Stromal cell of bone marrow (primary cell): ENCODE measurements around the gene RRH.
"Not testable (repeated sequence)": the region's sequence is repeated elsewhere in the genome, so short reads cannot be mapped to it uniquely, and the experiment has no call there.

Experiments
- DNase-seq: peaks from one replicate; pipeline ENCODE4 v3.0.0-alpha.2; 2012; ENCODE audit warnings: low read depth

The RRH gene, protein sequence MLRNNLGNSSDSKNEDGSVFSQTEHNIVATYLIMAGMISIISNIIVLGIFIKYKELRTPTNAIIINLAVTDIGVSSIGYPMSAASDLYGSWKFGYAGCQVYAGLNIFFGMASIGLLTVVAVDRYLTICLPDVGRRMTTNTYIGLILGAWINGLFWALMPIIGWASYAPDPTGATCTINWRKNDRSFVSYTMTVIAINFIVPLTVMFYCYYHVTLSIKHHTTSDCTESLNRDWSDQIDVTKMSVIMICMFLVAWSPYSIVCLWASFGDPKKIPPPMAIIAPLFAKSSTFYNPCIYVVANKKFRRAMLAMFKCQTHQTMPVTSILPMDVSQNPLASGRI

DNA sequence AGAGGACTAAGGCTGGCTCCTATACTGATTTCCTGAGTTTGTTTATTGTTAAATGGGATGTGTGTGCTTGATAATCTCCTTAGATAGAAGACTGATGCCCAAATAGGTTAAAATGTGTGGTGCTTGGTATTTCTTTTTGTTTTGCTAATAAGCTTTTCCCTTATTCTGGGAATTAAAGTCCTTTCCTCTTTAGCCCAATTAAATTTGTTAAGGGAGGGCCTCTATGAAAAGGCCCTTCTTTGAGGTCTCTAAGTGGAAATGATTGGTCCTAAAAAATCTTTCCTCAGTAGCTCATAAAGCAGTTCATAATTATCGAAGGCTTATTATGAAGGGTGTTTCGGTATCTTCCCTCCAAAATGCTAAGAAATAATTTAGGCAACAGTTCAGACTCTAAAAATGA lies at the start of gene RRH:
Gene RRH (plus strand): TSS at position 301 of the 400 bp plus-strand sequence. CDS start 56 bp downstream, at position 357.
- no peak for DNase-seq

DNA sequence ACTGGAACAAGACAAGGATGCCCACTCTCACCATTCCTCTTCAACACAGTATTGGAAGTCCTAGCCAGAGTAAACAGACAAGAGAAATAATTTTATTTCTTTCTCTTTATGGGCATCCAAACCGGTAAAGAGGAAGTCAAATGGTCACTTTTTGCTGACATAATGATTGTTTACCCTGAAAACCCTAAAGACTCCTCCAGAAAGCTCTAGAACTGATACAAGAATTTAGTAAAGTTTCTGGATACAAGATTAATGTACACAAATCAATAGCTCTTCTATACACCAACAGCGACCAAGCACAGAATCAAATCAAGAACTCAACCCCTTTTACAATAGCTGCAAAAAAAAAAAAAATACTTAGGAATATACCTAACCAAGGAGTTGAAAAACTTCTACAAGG lies 45.7 kb upstream of the RRH start:
- not testable (repeated sequence) for DNase-seq

DNA sequence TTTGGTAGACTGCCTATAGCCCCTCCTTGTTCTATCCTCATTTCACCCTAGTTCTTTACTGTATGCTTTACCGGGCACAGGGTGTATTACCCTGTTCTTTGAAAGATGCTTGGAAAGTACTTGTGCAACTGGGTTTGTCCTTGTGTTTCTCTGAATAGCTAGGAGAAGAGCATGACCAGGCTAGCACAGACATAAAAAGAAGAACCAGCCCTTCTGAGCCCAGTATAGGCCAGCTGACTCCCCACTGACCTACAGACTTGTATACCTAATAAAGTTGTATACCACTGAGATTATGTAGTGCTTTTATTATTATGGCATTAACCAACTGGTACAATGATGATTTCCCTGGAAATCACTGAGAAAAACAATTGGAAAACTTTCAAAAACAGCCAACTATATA lies 40.9 kb upstream of the RRH start:
- no peak for DNase-seq

DNA sequence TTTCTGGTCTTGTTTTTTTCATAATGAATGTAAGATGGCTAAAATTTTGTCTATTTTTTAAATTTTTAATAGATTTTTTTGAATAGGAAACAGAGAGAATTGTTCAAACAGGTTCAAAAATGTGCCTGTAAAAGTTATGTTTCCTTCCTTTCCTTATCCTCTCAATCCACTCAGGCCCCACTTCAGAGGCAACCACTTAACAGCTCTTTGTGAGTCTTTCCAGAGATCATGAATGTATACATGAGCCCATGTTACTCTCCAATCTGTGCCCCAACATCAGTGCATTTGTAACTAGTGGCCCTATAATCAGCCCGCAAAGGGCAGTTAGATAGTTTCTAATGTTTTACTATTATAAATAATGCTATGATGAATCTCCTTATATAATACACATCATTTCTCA lies 40.0 kb upstream of the RRH start:
- no peak for DNase-seq

DNA sequence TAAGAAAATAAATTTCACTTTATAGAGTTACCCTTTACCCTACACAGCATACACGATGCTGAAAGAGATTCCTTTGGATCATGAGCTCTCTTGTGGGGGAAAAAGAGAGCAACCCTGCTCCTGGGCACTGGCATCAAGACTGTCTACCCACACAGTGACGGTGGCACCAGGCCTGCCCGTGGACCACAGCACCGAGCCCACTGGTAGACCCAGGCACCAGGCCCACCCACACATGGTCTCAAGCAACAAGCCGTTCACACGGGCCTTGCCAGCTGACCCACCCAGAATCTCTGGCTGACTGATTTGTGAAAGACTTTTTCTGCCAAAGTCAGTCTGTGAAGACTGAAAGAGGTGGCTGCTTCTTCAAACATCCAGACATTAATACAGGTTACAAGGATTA lies 32.7 kb upstream of the RRH start:
- DNase-seq, result no peak

DNA sequence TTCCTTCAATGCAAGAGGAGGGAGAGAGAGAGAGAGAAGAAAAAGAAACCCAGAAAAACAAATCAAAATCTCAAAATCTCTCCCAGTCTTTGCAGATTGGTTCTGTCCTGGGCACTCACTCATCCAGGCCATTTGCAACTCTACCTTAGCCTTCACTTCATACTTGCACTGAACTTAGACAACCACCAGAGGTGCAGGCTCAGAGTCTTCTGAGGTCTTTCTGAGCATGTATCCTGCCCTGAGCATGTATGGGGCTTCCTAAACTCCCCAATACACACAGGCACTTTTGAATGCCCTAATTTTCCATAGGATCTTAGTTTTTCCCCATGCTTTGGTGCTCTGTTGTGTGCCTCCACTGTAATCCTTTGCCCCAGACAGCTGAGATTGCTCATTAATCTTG lies 28.9 kb upstream of the RRH start:
- no peak for DNase-seq

DNA sequence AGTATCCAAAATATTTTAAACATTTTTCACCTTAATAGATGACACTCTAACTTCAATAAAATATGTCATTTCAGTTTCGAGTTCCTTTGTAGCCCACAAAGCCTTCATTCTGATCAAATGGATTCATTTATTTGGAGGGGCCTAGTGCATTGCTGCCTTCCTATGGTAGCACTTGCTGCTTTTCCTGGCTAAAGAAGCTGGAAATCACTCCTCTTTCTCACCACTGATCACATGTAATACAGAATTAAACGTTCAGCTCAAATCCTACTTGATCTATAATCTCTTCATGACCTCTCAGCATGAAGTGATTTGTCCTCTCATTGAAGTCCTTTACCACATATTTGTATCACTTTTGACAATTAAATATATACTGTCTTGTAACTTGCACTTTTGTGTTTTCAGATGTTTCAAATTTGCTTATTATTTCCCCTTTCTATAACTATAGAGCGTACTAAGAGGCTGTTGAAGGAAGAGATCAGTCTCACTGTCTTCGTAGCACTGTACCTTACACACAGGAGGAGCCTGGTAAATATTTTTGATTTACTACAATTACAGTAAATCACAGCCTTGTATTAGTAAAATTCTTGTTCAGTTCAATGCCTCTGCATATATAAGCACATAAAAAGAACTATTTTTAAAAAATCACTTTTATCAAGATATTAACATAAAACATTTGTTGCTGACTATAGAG lies 26.5 kb upstream of the RRH start:
- DNase-seq, result no peak

DNA sequence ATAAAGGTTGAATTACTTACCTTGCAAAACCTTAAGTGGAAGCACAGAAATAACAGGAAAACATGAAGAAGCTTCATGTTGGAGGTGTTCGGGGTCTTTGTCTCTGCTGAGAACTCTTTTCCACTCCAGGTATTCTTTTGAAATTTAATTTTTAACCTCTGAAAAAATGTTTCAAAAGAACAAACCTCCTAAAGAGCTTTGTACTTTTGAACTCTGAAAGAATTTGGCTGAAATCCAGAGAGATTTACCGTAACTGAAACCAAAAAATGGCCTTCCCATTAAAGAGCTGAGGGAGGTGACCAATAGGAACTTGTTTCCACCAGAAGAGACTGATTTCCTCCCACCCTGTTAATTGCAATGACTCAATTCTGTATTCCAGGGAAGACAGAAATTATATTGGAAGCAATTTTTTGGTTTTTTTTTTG lies 25.9 kb upstream of the RRH start, which contains the start of gene CFI:
Gene CFI (minus strand): TSS at position 105 of the 425 bp plus-strand sequence. CDS start 28 bp downstream, at position 77.
- peak; percentile 78 for DNase-seq

DNA sequence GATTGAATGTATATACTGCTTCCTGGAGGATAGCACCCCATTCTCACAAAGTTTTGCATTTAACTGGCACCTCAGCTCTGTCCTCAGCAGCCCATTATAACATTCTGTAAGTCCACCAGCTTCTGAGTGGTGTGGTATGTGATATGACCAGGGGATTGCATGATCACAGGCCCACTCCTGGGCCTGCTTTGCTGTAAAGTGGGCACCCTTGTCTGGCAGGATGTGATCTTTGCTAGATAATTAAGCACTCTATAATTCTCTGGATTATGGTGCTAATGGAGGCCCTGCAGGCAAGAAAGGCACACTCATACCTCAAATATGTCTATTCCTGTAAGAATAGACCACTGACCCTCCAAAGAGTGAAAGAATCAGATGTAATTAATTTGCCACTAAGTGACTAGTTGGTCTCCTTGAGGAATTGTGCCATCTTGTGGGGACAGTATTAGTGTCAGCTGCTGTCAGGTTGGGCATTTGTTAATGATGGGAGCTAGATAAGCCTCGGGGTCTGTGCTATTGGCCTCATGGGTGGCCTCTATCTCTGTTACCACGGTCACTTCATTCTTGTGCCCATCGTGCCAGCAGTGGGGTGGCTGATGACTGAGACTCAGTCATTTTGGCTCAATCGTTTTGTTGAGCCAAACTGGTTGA lies 23.7 kb upstream of the RRH start:
- peak; percentile 37 for DNase-seq

DNA sequence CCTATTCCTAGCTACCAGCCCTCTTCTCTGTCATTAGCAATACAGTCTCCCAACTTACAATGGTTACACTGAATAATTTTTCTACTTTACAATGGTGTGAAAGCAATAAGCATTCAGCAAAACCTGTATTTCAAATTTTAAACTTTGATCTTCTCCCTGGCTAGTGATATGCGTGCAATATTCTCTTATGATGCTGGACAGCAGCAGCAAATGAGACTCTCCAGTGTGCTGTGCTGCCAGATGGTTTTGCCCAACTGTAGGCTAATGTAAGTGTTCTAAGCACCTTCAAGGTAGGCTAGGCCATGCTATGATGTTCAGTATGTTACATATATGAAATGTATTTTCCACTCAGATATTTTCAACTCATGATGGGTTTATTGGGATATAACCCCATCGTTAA lies 18.1 kb upstream of the RRH start:
- DNase-seq, result no peak

DNA sequence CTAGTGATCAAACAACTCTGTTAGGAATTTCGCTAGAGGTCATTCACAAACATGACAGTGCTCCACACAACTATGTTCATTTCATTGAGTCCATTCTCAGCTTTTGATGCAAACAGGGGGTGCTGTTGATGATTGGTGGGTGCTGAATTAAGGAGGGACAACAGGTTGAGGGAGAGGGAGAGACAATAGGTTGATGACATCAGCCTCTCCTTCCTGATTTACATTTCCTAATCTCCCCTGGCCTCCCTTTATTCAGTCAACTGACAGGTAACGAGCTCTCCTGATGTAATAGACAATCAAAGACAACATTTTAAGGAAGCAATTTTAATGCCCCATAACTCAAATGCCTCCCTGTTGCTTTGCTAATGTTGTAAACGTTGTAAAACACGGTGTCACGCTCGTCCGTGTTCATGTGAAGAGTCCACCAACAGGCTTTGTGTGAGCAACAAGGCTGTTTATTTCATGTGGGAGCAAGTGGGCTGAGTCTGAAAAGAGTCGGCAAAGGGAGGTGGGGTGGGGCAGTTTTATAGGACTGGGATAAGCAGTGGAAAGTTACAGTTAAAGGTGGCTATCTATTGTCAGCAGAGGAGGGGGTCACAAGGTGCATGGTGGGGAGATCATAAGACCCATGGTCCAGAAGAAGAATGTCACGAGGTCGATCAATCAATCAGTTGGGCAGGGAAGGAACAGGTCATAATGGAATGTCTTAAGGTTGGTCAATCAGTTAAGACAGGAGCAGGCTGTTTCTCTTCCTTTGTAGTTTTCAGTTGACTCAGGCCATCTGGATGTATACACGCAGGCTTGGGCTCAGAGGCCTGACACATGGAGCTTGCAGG lies 17.0 kb upstream of the RRH start:
- DNase-seq, result no peak

DNA sequence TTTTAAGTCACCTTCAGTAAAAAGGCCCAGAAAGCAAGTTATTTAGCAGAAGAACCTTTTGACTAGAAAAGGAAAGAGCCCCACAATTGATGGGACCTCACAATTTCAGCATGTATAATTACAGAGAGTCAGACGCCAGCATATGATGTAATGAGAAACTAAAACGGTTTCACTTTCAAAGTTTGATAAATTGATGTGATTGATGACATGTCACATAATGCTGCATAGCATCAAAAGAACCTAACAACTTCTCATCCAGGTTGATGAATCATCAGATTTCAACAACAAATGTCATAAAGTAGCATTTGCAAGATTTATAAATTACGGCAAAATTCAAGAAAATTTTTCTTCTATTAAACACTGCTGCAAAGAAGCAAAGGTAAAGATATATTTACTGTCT lies 16.1 kb upstream of the RRH start:
- DNase-seq, result no peak

DNA sequence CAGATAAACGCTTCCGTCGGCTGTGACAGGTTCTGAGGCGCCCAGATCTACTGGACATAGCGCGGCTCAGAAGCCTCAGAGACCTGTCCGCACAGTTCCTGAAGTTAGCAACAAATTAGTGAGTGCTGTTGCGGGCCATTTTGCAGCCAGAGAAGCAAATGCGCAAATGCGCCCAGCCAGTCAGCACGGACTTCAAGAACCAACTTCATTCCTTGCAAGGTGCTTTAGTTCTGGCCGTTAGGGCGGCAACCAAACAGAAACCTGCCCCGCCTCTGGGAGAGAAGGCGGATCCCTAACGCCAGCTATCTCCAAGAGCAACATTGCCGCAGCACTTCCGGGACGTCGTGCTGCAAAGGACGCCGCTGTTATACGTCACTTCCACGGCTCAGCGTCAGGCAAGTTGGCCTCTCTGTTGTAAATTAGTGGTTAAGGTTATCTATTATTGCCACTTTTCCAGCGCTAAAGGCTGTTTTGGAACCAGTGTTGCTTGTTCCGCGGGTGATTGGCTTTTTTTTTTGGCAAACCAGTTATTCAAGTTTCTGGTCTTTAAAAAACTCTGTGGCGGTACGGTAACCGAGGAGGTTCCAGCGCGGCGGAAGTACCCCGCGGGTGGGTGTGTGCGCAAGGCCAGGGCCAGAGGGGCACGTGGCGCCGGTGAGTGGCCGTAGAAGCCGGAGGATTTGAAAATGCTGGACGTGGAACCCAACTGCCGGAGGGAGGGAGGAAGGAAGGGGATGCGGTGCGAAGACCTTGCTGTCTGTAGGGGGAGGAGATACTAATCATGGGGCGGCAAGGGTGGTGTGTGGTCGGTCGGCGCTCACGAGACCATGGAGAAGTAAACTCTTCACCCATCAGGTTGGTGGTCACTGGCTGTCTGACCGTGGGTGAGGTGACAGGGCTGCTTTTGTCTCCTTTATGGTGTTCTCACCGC lies 12.4 kb upstream of the RRH start, which contains the start of gene GAR1:
Gene GAR1 (plus strand): TSS at position 612 of the 931 bp plus-strand sequence. CDS start 403 bp downstream, outside the sequence.
- DNase-seq, result peak; percentile 89

DNA sequence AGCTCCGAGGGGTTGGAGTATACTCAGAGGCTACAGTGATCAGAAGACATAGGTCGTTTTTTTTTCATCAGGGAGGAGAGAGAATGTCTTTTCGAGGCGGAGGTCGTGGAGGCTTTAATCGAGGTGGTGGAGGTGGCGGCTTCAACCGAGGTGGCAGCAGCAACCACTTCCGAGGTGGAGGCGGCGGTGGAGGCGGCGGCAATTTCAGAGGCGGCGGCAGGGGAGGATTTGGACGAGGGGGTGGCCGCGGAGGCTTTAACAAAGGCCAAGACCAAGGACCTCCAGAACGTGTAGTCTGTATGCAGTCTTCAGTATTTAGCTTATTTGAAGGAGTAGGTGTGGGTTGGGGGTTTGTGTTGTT lies 11.7 kb upstream of the RRH start:
- no peak for DNase-seq

DNA sequence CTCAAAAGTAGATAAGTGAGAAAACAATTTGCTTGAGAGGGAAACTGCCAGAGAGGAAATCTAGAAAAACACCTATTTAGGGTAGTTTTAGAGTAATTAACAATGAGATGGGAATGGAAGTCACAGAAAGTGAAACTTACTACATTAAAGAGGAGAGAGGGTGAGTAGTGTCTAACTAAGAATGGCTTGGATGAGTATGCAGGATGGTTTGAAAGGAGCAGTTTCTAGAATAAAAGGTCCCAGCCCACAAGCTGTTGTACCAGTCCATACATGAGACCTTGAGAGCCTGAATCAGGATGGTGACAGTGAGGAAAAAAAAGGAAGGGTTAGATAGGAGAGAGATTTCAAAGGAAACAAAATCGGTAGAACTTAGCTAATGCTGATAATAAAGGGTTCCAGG lies 10.9 kb upstream of the RRH start:
- DNase-seq, result no peak

DNA sequence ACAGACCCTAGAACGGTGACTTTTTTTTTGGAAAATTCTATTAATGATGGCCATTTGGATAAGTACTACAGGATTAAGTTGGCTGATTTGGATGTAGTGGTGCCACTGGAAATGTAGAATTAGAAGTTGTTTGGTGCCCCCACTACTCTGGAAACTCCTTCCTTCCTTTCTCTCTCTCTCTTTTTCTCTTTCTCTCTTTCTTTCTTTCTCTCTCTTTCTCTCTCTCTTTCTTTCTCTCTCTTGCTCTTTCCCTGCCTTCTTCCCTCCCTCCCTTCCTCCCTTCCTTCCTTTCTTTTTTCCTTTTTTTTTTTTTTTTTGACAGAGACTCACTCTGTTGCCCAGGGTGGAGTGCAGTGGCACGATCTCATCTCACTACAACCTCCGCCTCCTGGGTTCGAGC lies 9.5 kb upstream of the RRH start:
- no peak for DNase-seq

DNA sequence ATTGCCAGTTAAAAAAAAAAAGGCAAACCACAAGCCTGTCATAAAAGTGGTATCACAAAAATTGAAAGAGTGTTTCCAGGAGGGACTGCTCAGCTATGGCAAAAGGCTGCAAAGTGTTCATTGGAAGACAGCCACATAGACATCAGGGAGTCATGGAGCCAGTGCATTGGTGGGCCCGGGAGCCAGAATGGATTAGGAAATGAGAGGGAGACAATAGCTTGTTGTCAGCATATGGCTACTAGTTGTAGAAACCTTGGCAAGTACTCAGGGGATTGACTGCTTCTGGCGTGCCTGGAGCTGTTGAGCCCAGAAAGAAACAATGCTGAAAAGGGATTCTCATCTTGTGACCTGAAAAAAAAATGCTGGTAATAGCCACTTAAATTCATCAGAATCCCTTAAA lies 7.2 kb upstream of the RRH start:
- no peak for DNase-seq

DNA sequence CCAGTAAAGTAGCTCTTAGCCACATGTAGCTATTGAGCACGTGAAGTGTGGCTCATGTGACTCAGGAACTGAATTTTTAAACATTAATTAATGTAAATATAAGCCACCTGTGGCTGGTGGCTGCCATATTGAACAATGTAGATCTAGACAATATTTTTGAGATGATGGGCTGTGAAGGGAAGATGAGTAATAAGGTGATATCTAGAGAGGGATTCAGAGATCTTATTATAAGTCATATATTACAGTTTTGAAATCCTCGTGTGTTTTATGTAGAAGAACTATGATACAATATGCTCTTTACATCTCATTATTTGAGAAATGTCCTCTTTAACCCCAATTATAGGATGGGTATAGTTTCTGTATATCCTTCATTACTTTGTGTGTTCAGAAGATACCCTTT lies 6.6 kb upstream of the RRH start:
- DNase-seq, result no peak

DNA sequence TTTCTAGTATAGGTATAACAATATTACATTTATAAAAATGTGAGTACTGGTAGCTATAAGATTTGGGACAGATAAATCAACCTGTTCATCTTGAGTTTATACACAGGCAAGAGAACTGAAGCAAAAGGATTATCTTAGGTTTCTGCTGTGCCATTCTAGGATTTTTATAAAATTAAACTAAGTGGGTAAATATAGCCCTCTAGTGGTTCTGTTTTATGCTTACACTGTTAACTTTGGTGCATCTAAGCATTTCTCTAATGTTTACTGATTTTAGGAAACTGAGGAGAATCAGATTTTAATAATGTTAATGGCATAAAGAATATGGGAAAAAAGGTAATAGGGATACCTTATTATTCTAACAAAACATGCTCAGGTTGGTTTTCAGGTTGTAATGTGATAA lies 1.1 kb upstream of the RRH start:
- no peak for DNase-seq

DNA sequence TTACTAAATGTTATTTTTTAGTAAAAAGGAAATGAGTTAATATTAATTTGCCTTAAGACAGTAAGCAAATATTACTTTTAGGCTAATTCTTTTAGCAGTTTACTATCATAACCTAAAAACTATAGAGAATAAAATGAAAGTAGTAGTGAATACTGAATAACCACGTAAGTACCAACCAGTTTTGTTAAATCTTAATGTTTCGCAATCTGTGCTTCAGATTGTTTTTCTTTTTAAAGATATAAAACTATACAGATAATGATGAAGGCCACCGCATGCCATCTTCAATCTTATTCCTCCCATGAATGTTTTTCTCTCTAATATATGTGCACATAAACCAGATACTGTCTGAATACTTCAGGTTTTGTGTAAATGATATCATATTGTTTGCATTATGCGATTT lies 6.0 kb downstream of the RRH start:
- no peak for DNase-seq

DNA sequence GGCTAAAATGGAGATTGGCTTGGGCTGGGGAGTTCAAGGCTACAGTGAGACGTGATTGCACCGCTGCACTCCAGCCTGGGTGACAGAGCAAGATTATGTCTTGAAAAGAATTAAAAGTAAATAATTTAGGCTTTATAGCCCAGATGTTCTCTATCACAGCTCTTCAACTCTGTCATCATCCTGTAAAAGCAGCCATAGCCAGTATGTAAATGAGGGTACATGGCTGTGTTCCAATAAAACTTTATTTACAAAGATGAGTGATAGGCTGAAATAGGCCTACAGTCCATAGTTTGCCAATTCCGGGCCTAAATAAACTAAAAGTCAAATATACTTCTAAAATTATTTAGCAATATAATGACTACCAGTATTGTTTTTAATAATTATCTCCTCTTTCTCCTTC lies 9.2 kb downstream of the RRH start:
- no peak for DNase-seq
